ENCODE results near the gene NOXRED1.

Gene NOXRED1

DNA sequence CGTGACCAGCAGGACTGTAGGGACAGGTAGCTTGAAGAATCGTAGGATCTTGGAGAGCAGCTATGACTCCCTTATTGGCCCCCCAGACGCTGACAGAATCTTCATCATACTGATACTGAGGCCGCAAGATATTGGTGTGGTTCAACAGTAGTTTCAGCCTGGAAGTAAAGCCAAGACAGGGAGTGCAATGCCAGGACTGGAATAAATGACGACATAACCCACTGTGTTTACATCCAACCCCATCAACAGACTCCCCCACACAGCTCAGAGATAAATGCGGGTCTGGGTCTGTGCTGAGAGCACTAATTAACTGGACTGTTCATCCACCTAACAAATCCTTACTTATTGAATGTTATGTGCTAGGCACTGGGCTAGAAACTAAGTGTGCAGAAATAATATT is 16.6 kb downstream of the NOXRED1 start:
- DNase-seq: no peak

DNA sequence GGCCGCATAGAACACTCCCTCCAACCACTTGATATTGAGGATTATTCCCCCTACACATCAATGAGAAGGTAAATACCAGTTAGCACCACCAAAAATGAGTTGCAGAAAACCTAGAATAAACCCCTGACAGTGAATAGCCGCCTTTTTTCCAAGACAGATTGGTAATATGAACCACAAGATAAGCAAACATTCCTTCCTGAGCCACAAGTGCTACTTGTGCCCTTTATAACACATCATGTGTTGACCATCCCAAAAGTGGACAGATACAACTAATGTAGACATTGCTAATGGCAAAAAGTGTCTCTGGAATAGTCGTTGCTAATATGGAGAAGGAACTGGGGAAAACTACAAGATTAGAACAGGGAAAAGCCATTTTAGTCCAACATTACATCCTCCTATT is 17.2 kb downstream of the NOXRED1 start:
- no peak for DNase-seq

DNA sequence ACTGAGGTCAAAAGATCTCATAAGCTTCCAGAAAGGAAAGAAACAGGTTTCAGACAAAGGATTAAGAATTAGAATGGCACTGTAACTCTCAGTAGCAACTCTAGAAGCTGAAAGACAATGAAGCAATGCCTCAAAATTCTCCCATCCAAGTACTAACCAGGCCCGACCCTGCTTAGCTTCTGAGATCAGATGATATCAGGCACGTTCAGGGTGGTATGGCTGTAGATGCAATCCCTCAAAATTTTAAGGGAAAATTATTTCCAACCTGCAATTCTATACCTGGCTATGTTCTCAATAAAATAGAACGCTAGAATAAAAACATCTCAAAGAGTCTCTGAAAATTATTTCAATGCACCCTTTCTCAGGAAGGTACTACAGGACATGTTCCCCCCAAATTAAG is 19.6 kb downstream of the NOXRED1 start:
- no peak for DNase-seq

DNA sequence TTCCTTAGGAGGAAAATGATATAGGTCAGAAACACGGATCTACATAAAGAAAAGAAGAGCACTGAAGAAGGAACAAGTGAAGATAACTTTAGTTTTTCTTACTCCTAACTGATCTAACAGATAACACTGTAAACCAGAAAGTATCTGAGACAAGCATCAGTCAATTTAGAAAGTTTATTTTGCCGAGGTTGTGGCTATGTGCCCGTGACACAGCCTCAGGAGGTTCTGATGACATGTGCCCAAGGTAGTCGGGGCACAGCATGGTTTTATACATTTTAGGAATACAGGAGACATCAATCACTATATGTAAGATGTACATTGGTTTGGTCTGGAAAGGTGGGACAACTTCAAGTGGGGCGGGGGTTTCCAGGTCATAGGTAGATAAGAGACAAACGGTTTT is 23.1 kb downstream of the NOXRED1 start:
- no peak for DNase-seq

DNA sequence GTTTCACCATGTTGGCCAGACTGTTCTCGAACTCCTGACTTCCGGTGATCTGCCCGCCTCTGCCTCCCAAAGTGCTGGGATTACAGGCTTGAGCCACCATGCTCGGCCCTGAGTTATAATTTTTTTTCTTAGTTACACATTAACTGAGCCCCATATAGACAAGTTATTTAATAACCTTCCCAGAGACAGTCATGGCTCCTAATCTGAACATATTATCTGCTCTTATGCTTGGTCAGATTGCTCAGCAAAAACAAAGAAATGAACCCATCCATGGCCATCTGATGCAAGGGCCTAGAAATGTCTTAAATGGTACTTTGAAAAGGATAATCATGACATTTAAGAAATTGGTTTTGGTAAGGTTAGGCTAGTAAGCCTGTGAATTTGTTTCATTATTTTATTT is 33.1 kb downstream of the NOXRED1 start:
- DNase-seq: no peak

DNA sequence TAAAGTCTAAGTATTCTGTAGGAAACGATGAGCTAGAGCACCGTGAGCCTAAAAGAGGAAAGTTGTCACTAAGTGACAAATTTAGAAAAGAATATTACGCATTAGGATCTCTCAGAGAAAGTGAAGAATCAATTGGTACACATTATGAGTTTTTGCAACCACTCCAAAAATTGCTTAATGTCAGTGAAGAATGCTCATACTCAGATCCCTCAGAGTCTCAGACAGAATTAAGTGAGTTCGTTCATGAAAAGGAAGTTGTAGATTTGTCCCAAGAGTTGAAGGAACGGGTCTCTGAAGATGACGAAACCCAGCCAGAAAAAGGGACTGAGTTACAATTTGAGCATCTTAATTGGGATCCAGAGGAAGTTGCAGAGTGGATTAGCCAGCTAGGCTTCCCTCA is 44.6 kb downstream of the NOXRED1 start:
- no peak for DNase-seq

DNA sequence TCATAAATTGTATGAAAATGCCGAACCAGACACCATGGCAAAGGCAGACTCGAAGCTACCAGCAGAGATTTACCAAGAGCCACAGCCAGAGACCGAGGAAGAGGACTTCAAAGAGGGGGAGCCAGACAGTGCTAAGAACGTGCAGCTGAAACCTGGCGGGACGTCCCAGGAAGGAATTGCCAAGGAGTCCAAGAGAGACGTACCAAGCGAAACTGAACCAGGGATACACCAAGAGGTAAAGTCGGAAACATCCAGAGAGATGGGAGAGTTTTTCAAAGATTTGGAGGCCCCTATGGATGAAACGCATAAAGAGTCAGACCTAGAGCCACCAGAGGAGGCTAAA is 45.9 kb downstream of the NOXRED1 start:
- DNase-seq: no peak

DNA sequence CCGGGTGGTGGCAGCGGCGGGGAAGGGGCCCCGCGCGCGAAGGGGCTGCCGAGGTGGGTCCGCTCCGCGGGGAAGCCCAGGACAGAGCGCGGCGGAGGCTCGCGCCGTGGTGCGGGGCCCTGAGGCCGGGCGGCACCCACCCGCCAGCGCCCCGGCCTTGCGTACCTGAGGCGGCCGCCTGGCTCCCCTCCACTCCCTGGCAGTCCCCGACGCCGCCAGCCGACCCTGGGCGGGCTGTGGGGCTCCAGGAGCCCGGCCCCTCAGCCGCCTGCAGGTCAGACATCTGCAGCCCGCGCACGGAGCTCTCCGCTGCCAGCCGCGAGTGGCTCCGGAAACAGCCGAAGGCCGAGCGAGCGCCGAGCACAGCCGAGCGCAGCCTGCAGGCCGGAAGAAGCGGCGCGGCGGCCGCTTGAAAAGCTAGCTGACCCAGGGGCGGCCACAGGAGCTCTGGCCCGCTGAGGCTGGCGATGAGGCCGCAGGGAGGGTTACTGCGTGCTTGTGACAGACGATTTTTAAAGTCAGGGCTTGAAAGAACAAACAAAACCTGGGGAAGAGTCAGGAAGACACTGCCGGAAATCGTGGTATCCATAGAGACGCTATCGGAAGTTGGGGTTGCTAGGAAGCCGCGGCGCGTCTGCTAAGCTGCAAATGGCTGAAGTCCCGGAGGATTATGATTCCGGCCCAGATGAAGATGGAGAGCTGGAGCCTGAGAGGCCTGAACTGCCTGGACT is 46.4 kb downstream of the NOXRED1 start, which contains the start of the genes SAMD15 and TMED8:
SAMD15 (plus strand) TSS at position 609 of the 731 bp plus-strand sequence; CDS start at position 649, 40 bp downstream.
TMED8 (minus strand) TSS at position 324 of the 731 bp plus-strand sequence; CDS start at position 283, 41 bp downstream.
- DNase-seq: peak; percentile 94

DNA sequence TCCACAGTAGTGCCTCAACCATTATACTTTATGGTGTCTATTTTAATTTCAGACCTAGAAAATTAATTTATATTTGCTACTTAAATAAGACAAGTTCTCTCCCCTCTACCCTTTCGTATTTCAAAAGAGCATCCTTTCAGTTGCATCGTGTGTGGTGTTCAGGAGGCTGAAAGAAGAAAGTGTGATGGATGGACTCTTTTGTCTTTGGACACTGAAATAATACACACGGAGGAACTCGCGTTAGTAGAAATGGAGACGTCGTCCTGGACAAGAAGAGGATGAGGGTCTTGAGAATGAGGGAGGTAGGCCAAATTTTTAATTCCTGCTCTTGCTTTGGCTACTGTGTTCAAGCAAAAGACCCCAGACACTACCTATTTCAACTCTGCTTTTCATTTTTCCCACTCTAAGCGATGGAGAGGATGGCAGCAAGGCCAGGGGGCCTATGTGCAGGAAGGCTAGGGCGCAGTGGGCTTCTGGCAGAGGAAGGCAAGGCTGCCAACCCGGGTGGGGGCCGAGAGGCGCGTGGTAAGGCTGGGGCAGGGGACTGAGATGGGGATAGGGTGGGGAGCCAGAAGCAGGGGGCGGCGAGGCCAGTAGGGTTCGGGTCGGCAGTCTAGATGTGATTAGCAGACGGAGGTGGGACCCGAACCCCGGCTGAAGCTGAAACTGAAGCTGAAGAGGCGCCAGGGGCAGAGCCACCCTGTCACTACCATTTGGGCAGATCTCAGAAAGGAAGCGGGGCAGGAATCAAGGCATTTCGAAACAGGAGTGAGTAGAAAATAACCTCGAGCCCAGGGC is 47.2 kb downstream of the NOXRED1 start:
- DNase-seq: no peak

DNA sequence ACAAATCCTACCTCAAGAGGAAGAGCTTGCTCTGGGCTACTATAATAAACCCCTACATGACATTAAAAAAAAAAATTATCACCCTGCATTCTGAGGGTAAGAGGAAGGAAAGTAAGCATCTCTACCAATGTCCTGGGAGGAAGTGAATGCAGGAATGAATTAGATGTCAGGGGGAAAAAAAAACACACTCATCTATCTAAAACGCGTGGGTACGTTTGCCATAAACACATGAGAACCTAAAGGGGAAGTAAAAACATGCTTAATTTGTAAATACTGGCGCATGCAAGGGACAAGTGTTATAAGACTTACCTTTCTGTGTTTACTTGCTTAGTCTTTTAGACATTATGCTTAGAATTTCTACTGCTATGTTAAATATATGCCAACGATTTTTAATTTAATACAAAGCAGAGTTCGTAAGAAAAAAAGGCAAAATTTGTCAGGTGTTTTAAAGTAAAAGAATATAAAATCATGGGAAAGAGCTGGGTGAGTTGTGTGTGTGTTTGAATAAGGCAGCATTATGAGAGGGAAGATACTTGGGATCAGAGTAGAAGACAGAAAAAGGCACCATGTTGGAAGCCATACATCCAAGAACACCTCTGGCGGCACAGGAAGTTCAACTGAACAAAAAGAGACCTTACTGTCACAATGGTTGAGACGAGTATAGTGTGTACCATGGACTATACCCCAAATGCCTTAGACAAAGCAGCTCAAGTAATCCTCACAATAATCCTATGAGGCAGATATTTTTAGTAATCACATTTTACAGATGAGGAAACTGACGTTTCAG is 48.0 kb downstream of the NOXRED1 start:
- DNase-seq: no peak

DNA sequence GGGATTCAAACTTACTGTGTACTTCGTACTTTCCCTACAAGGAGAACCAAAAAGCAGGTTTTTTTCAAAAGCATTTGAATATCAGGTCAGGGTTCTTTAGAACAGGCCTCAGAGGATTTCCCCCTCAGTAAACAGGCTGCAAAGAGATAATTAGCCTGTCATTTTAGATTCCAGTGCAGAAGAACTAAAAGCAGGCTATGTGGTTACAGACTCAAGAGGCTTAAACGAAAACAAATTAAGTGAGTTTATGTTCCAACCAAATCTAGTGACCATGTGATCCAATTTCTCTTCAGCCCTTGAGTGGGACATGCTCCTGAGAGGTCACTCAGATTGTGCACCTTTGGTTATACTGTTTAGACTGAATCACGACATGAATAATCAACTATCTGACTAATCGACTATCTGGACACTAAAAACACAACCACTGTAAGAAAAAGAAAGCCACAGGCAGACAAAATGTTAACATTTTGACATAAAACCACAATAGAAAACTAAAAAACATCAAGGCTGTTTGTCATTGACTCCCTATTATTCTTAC is 51.0 kb downstream of the NOXRED1 start:
- peak; percentile 12 for DNase-seq

DNA sequence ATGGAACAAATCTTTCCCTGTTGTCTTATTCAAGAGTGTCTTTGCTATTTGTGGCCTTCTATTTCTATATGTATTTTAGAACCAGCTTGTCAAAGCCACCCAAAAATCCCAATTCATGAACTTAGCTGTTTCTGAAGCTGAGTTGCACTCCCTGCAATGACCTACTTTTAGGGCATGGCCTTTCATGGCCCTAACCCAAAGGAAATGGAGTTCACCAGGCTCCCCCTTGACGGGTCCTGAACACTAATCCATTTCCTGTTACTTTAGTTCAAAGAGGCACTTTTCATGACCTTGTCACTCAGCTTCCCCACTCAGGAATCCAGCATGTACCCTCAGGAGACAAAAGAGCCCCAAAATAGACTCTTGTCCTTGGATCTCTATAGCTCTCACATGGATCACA is 54.0 kb downstream of the NOXRED1 start:
- no peak for DNase-seq

DNA sequence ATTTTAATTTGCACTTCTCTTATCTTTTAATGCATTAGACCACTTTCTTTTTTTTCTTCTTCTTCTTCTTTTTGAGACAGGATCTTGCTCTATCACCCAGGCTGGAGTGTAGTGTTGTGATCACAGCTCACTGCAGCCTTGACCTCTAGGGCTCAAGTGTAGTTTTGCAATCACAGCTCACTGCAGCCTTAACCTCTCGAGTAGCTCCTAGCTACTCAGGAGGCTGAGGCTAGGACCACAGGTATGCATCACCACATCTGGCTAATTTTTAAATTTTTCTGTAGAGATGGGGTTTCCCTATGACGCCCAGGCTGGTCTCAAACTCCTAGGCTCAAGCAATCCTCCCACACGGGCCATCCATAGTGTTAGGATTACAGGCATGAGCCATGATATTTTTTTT is 59.2 kb downstream of the NOXRED1 start:
- no peak for DNase-seq

DNA sequence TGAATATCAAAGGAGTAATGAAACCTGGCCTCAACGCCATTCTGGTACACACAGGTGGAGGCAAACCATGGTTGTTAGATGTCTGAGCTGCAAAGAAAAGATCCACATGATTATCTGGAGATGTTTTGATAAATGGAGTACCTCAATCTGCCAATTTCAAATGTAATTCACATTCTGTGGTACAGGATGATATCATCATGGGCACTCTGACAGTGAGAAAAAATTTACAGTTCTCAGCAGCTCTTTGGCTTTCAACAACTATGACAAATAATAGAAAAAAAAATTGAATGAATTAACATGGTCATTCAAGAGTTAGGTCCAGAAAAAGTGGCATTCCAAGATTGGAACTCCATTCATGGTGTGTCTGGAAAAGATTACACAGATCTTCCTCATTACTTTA is 63.7 kb downstream of the NOXRED1 start:
- no peak for DNase-seq

DNA sequence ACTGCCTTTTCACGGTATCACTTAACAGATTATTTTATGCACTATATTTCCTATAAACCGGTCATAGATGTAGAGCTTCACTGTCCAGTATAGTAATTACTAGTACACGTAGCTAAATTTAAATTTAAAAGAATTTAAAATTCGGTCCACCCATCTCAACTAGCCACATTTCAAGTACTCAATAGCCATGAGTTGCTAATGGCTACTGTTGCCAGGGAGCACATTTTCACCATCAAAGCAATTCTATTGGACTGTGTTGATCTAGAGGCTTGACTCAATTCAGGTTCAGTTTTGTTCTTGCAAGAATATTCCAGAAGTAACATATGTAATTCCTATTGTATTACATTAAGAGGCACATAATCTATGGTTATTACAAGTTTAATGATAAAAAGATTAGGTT is 66.4 kb downstream of the NOXRED1 start:
- DNase-seq: no peak

DNA sequence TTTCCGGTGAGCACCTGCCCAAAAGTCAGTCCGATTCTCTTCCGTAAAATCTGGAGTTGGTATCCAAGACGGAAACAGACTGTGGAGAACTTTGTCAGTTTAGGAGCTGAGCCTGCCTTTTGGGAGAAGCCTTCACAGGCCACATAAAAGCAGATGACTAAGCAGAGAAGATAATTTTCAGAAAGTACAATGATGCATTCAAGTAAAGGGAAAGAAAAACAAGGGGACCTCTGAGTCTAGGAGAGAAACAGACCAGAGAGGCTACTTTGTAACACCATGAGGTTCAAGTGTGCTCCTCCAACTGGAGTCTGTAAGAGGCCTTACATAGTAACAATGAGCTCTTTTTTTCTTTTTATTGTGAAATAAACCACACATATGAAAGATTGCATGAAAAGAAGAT is 67.5 kb downstream of the NOXRED1 start:
- DNase-seq: no peak

DNA sequence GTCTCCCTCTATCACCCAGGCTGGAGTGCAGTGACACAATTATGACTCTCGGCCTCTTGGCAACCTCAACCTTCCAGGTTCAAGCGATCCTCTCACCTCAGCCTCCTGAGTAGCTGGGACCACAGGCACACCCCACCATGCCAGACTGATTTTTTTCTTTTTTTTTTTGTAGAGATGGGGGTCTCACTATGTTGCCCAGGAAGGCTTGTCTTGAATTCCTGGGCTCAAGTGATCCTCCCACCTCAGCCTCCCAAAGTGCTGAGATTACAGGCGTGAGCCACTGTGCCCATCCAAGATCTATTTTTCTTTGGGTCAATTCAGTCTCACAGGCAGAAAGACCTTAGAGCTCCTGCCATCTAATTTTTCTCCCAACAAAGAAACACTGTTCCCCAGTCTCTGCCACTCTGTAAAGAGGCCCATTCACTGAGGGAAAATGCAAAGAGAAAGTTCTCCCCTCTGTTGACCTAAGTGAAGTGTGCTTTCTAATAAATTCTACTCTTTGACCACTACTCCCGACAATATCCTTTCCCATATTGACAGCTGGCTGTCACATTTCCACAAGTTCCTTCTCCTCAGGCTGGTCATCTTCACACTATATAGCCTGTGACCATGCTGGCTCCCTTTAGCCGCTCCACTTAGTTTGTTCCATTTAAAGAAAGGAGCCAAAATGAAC is 69.7 kb downstream of the NOXRED1 start:
- peak; percentile 35 for DNase-seq

DNA sequence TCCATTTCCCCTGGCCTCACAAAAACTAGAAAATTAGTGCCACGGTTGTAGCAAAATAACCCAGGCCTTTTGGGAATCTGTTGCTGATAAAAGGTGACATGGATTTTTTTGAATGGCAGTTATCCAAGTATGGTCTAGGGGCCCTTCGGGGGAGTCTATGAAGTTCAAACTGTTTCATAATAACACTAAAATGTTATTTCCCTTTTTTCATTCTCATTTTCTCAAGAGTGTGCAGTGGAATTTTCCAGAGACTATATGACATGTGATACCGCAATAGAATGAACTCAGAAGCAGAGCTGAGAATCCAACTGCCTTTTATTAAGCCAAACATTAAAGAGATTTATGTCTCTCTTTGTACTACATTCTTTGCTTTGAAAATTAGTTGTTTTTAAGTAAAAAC is 75.6 kb downstream of the NOXRED1 start:
- DNase-seq: no peak

DNA sequence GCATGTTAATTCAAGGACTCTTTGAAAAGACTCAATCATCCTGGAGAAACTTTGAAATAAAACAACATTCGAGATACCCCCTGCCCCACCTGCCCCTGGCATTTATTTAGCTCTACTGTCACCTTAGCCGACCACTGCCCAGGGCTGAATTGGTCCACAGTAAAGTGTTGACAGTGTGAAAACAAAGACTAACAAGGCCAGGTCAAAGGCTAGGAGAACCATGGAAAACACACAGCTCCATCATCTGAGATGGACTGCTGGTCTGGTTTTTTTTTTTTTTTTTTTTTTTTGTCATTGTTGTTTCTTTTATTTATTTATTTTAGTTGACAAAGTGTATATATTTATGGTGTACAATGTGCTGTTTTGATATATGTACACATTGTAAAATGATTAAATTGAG is 76.8 kb downstream of the NOXRED1 start:
- DNase-seq: no peak

DNA sequence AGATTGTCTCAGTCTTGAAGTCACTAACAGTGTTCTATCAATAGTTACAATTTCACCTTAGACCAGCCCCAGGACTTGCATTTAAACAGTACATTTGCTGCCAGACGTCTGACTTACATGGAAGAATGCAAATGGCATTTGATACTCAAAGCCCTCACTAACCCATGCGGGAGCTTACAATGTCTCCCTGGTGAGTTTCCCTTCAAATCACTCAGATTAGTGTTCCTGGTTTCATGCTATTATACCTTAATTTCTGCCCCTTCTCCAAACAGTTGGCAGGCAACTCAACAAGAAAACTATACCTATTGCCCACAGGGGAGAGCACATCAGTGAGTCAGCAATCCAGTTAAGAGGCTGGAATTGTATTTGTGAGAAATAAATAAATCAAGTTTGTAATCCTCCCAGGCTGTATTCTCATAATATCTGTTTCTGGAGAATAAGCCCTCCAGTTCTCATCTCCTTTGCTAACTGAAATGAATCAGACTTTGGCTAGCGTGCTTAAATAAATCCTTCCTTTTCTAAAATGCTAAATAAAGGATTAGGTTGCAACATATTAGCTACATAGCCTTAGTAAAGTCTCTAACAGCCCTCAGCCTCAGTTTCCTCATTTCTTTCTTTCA is 78.8 kb downstream of the NOXRED1 start:
- no peak for DNase-seq

Data from midbrain (tissue), 1 donor.